22Rv1 (cell line): ENCODE results near the gene TAB2.

Source experiments
- ZFX ChIP-seq: fragments of 450-650 bp; IDR thresholded peaks from 2 replicates; pipeline ENCODE4 v1.6.1; 2017; ENCODE audit warnings: antibody characterized with exemption, borderline replicate concordance
- TF ChIP-seq, protein P1 (sequence below): fragments of 450-650 bp; IDR thresholded peaks from 2 replicates; pipeline ENCODE4 v1.5.1; 2017; ENCODE audit warnings: mild to moderate bottlenecking

DNA sequence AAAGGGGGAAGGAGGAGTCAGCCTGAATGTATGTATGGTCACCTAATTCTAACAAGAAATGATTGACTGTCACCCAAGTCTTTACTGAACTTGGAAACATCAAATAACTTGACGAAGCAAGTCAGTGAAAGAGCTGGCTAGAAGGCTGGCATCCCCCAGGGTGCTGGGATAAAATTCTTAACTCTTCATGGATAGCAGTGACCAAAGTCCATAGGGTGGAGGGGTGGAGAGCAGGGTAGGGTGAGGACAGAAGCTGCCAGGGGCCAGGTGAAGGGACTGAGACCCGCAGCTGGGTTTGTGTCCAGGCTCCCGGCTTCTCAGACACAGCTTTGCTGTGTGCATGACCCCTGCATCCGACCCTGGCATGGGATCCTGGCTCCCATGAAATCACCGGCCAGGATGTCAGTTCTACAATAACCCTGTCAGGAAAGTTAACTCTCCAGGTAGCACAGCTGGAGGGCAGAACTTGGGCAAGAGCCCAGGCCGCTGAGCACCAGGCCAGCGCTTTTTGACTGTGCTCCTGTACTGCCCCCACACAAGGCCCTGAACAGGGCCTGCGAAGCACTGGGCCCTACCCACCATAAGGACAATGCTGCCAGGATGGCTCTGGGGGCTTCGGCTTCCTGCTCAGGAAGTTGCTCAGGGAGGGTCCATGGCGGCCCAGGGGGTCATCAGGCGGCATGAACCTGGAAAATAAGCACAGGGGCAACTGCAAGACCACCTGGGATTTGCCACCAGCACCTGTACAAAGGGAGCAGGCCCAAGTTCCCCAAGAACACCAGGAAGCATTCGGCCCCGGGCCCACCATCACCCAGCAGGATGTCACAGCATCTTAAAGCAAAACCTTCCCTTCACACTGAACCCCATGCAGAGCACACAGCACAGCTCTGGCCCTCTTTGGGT is 134.8 kb downstream of the TAB2 start:
- TF ChIP-seq, protein P1, sequence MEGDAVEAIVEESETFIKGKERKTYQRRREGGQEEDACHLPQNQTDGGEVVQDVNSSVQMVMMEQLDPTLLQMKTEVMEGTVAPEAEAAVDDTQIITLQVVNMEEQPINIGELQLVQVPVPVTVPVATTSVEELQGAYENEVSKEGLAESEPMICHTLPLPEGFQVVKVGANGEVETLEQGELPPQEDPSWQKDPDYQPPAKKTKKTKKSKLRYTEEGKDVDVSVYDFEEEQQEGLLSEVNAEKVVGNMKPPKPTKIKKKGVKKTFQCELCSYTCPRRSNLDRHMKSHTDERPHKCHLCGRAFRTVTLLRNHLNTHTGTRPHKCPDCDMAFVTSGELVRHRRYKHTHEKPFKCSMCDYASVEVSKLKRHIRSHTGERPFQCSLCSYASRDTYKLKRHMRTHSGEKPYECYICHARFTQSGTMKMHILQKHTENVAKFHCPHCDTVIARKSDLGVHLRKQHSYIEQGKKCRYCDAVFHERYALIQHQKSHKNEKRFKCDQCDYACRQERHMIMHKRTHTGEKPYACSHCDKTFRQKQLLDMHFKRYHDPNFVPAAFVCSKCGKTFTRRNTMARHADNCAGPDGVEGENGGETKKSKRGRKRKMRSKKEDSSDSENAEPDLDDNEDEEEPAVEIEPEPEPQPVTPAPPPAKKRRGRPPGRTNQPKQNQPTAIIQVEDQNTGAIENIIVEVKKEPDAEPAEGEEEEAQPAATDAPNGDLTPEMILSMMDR, result no peak
- no peak for TF ChIP-seq ZFX
